ENCODE data around the gene CDKAL1. TPM values are rescaled to one million over a fixed set of nuclear protein-coding genes. Genes with fewer than 3 reads are reported as not detected.

The CDKAL1 gene
- total and polyA plus RNA-seq, 9 of the 15 experiments (the other 6 are each of a cell fraction or from before 2014, with no cell fraction given): 11.2 to 36.3 (median 20.1) TPM

GRCh38 chr6:21026576-21027273 is 492.5 kb downstream of the CDKAL1 start:
- Histone ChIP-seq H3K9ac (ENCODE audit: insufficient read depth in 1 of 2, low read depth in 2 of 2, low read length in 2 of 2) (no peak overlapping the region), H3K9me1 (ENCODE audit: control insufficient read depth, insufficient read depth, low read length) (no peaks in the 10 kb centered on the region), H3K4me2 (ENCODE audit: insufficient read depth, low read length) (no peak overlapping the region), H3K4me1 (replicated peaks in 1 of 2; ENCODE audit: control insufficient read depth in 2 of 2, insufficient read depth in 2 of 2, low read length in 2 of 2) (peaks cover 0 to 2% of the 10 kb centered on the region in 2 experiments; a peak in 1 of 5 replicates), H3K9me3 (replicated peaks; ENCODE audit: control insufficient read depth, insufficient read depth, low read depth, low read length) (no peaks in the 10 kb centered on the region), H3K79me2 (ENCODE audit: control insufficient read depth, insufficient read depth, low read length) (no peaks in the 10 kb centered on the region), H3K4me3 (no peak overlapping the region), H4K20me1 (replicated peaks; ENCODE audit: control insufficient read depth, insufficient read depth, low read length) (no peaks in the 10 kb centered on the region), H3K27me3 (ENCODE audit: control insufficient read depth in 2 of 2, insufficient read depth in 2 of 2, low read length in 2 of 2) (no peaks in the 10 kb centered on the region), H3K27ac (ENCODE audit: extremely low read depth, low read depth, low read length) (no peak overlapping the region), H3K36me3 (ENCODE audit: control insufficient read depth, insufficient read depth, low read length) (no peaks in the 10 kb centered on the region), H2AFZ (ENCODE audit: low read depth, low read length) (no peak overlapping the region)
- FAIRE-seq (no peak), DNase-seq (ENCODE audit: extremely low read depth in 1 of 4, low spot score in 3 of 4) (no peak), ATAC-seq (no peak)
- in situ Hi-C loops (cut with MboI): no loop called here
- WGBS (ENCODE audit: insufficient coverage, low coverage, missing lambda C conversion rate): 65% methylated on average over 3 of the region's 3 CpGs
- ChIA-PET POLR2A (no interaction called here), CTCF (ENCODE audit: low intra/inter-chr PET ratio) (no interaction called here)
- TF ChIP-seq ZBED1 (IDR thresholded peaks at IDR 0.05) (no peak), ZBTB26 (CRISPR knock-in tag; IDR thresholded peaks at IDR 0.05) (no peak), MEF2D (tag; conservative IDR thresholded peaks at IDR 0.05; ENCODE audit: low read depth) (no peak), PHB2 (IDR thresholded peaks at IDR 0.05; ENCODE audit: low read depth) (no peak), SAFB (IDR thresholded peaks at IDR 0.05; ENCODE audit: borderline replicate concordance, low read depth, low read length) (no peak), ZNF655 (CRISPR knock-in tag; IDR thresholded peaks at IDR 0.05) (no peak), YY1 (IDR thresholded peaks at IDR 0.05; ENCODE audit: borderline replicate concordance in 1 of 3, control insufficient read depth in 1 of 3, extremely low read depth in 1 of 3, insufficient read depth in 3 of 3, insufficient read length in 1 of 3, insufficient replicate concordance in 2 of 3, low read depth in 1 of 3, low read length in 2 of 3) (no peak), RUNX1 (IDR thresholded peaks at IDR 0.05; ENCODE audit: low read depth) (no peak), TARDBP (IDR thresholded peaks at IDR 0.05) (no peak), LCOR (CRISPR knock-in tag; IDR thresholded peaks at IDR 0.05) (no peak), FUS (optimal IDR thresholded peaks at IDR 0.05; ENCODE audit: low read depth, low read length) (no peak), POLR2H (tag; IDR thresholded peaks at IDR 0.05; ENCODE audit: low read depth) (no peak), DIDO1 (tag; IDR thresholded peaks at IDR 0.05; ENCODE audit: low read depth) (no peak), RBM15 (IDR thresholded peaks at IDR 0.05; ENCODE audit: insufficient read depth, low read length) (no peak), DNMT1 (IDR thresholded peaks at IDR 0.05) (no peak)
- BruUV-seq (replicated peaks): no TSS peak
- intact Hi-C loops (cut with micrococcal nuclease): no loop called here

All from K562 (cell line).